Right cardiac atrium (tissue), 5 donors: ENCODE measurements around the gene HJURP. TPM values are rescaled to one million over a fixed set of nuclear protein-coding genes. Genes with fewer than 3 reads are reported as not detected.

ENCODE experiments used
- ATAC-seq, 2 donors: fragments of 200-7000 bp; cut with Tn5 transposase; one replicate each; pipeline versions ENCODE4 v1.8.0 to v1.9.1; 2020; ENCODE audit warnings: moderate library complexity in 2 of 2, mild to moderate bottlenecking in 1 of 2
- DNase-seq, 3 donors: peaks; one replicate each; pipeline ENCODE4 v3.0.0-alpha.2; 2020
- H3K27ac ChIP-seq: one replicate; pipeline ENCODE4 v1.5.1; 2013; ENCODE audit warnings: mild to moderate bottlenecking, low read length, control low read depth, moderate library complexity
- H3K27me3 ChIP-seq: one replicate; pipeline ENCODE4 v1.6.1; 2013; ENCODE audit not compliant: control insufficient read depth, insufficient read depth
- H3K4me1 ChIP-seq: one replicate; pipeline ENCODE4 v1.6.1; 2013; ENCODE audit warnings: low read length; ENCODE audit not compliant: control insufficient read depth, insufficient read depth
- H3K4me3 ChIP-seq: one replicate; pipeline ENCODE4 v1.5.1; 2013; ENCODE audit warnings: low read length, control low read depth
- H3K9me3 ChIP-seq: one replicate; pipeline ENCODE4 v1.6.1; 2013; ENCODE audit warnings: low read length; ENCODE audit not compliant: control insufficient read depth
- WGBS: extraction: QIAGEN DNeasy Blood & Tissue Kit; methylation state at CpG from one replicate; pipeline ENCODE4 v1.1.7; 2013; 5-methylcytosine and 5-hydroxymethylcytosine counted together
- intact Hi-C, 4 donors: fragments of 100-400 bp; cut with DNase I; formaldehyde crosslinking; loops; one replicate each; pipeline versions ENCODE4 v1.11.0 to v1.14.0; 2022 to 2023
- polyA plus RNA-seq: library from polyadenylated mRNA; stranded (reverse); fragments of 200-250 nt; gene quantifications from one replicate; pipeline ENCODE4 v1.2.3, GENCODE V29; 2013
- total RNA-seq, 4 donors: library from RNA; stranded (reverse); fragmentation: NEBNext Ultra II Directional; extraction: Animal tissue kit (Norgen Biotek cat#: 25700); gene quantifications; one replicate each; pipeline ENCODE4 v1.2.1, GENCODE V29; 2021
- donor health status: healthy with polysubstance abuse.
- donor health status: DM: no; HTN: yes; CAD: no.
- donor health status: DM: no; HTN: no; CAD: no.
- donor health status: DM: no; HTN: yes; CAD: no; lungs with severe emphysema.
- donor health status: DM: yes; HTN: yes; CAD: no.

The HJURP gene
- total and polyA plus RNA-seq, 5 donors = 0.09 to 0.94 (median 0.77) TPM; not detected in 2

GRCh38 chr2:233799716-233800115 is 54.6 kb downstream of the HJURP start:
- intact Hi-C loops = no loop called here
- no peak overlapping the region for H3K27ac ChIP-seq
- H3K27me3 ChIP-seq = no peaks in the 10 kb centered on the region
- no peak overlapping the region for H3K4me3 ChIP-seq
- no peak for DNase-seq
- H3K9me3 ChIP-seq = no peaks in the 10 kb centered on the region
- WGBS = 53% methylated on average over 5 of the region's 5 CpGs
- no peaks in the 10 kb centered on the region for H3K4me1 ChIP-seq
- no peak for ATAC-seq

- ATAC-seq (no peak), DNase-seq (peak in 1 of 3 donors; percentile 21)
- Histone ChIP-seq H3K4me1 (no peaks in the 10 kb centered on the region), H3K27me3 (no peaks in the 10 kb centered on the region), H3K27ac (no peak overlapping the region), H3K9me3 (no peaks in the 10 kb centered on the region), H3K4me3 (no peak overlapping the region)
- WGBS = 59% methylated on average over 7 of the region's 7 CpGs
- intact Hi-C loops = no loop called here
Measured at GRCh38 chr2:233799087-233799665, 55.2 kb downstream of the HJURP start.

GRCh38 chr2:233798335-233799086 is 55.8 kb downstream of the HJURP start:
- 76% methylated on average over 14 of the region's 14 CpGs for WGBS
- Histone ChIP-seq H3K9me3 (no peaks in the 10 kb centered on the region), H3K27ac (no peak overlapping the region), H3K4me3 (no peak overlapping the region), H3K27me3 (no peaks in the 10 kb centered on the region), H3K4me1 (no peaks in the 10 kb centered on the region)
- intact Hi-C loops = no loop called here
- DNase-seq (no peak), ATAC-seq (no peak)

GRCh38 chr2:233796254-233796653 is 58.1 kb downstream of the HJURP start:
- Histone ChIP-seq H3K4me1 (no peaks in the 10 kb centered on the region), H3K27ac (no peak overlapping the region), H3K9me3 (no peaks in the 10 kb centered on the region), H3K4me3 (no peak overlapping the region), H3K27me3 (no peaks in the 10 kb centered on the region)
- no peak for DNase-seq
- no peak for ATAC-seq
- intact Hi-C loops = no loop called here
- WGBS = 85% methylated on average over 9 of the region's 9 CpGs

GRCh38 chr2:233795735-233796171 is 58.6 kb downstream of the HJURP start:
- intact Hi-C loops = no loop called here
- 91% methylated on average over 13 of the region's 13 CpGs for WGBS

GRCh38 chr2:233794128-233794658 is 60.1 kb downstream of the HJURP start:
- DNase-seq (no peak), ATAC-seq (no peak)
- intact Hi-C loops = no loop called here
- H3K4me1 ChIP-seq = no peaks in the 10 kb centered on the region
- H3K9me3 ChIP-seq = no peaks in the 10 kb centered on the region
- 74% methylated on average over 17 of the region's 17 CpGs for WGBS
- H3K27ac ChIP-seq = no peak overlapping the region
- no peak overlapping the region for H3K4me3 ChIP-seq
- no peaks in the 10 kb centered on the region for H3K27me3 ChIP-seq

More at GRCh38 chr2:233795735-233796171, 58.6 kb downstream of the HJURP start:
- Histone ChIP-seq H3K27me3 (no peaks in the 10 kb centered on the region), H3K4me1 (no peaks in the 10 kb centered on the region), H3K27ac (no peak overlapping the region), H3K9me3 (no peaks in the 10 kb centered on the region), H3K4me3 (no peak overlapping the region)
- no peak for DNase-seq
- ATAC-seq = no peak

- DNase-seq (no peak), ATAC-seq (no peak)
- Histone ChIP-seq H3K9me3 (no peaks in the 10 kb centered on the region), H3K27ac (no peak overlapping the region), H3K4me3 (no peak overlapping the region), H3K4me1 (no peaks in the 10 kb centered on the region), H3K27me3 (no peaks in the 10 kb centered on the region)
- WGBS = 73% methylated on average over 18 of the region's 18 CpGs
- intact Hi-C loops = no loop called here
Measured at GRCh38 chr2:233793465-233794127, 60.7 kb downstream of the HJURP start.

- Histone ChIP-seq H3K27ac (no peak overlapping the region), H3K4me3 (no peak overlapping the region), H3K9me3 (no peaks in the 10 kb centered on the region), H3K4me1 (no peaks in the 10 kb centered on the region), H3K27me3 (no peaks in the 10 kb centered on the region)
- DNase-seq (no peak), ATAC-seq (no peak)
- intact Hi-C loops = no loop called here
- WGBS = 84% methylated on average over 7 of the region's 7 CpGs
Measured at GRCh38 chr2:233792720-233793119, 61.6 kb downstream of the HJURP start.

- Histone ChIP-seq H3K4me1 (no peaks in the 10 kb centered on the region), H3K27me3 (no peaks in the 10 kb centered on the region), H3K4me3 (no peak overlapping the region), H3K27ac (no peak overlapping the region), H3K9me3 (no peaks in the 10 kb centered on the region)
- DNase-seq (no peak), ATAC-seq (no peak)
- intact Hi-C loops = no loop called here
- 69% methylated on average over 9 of the region's 9 CpGs for WGBS
Measured at GRCh38 chr2:233791883-233792329, 62.4 kb downstream of the HJURP start.

GRCh38 chr2:233791151-233791882 is 63.0 kb downstream of the HJURP start:
- 79% methylated on average over 18 of the region's 18 CpGs for WGBS
- no peaks in the 10 kb centered on the region for H3K9me3 ChIP-seq

More at GRCh38 chr2:233791151-233791882, 63.0 kb downstream of the HJURP start:
- intact Hi-C loops = no loop called here
- H3K4me1 ChIP-seq = no peaks in the 10 kb centered on the region
- H3K27me3 ChIP-seq = no peaks in the 10 kb centered on the region
- DNase-seq (no peak), ATAC-seq (no peak)
- H3K4me3 ChIP-seq = no peak overlapping the region
- H3K27ac ChIP-seq = no peak overlapping the region
